ENCODE data around the gene NT5C2. TPM values are rescaled to one million over a fixed set of nuclear protein-coding genes. Genes with fewer than 3 reads are reported as not detected.

NT5C2 gene
- polyA plus RNA-seq, 1 donor (not counting 4 experiments of a cell fraction or from before 2014, with no cell fraction given), result 88.6 TPM

DNA sequence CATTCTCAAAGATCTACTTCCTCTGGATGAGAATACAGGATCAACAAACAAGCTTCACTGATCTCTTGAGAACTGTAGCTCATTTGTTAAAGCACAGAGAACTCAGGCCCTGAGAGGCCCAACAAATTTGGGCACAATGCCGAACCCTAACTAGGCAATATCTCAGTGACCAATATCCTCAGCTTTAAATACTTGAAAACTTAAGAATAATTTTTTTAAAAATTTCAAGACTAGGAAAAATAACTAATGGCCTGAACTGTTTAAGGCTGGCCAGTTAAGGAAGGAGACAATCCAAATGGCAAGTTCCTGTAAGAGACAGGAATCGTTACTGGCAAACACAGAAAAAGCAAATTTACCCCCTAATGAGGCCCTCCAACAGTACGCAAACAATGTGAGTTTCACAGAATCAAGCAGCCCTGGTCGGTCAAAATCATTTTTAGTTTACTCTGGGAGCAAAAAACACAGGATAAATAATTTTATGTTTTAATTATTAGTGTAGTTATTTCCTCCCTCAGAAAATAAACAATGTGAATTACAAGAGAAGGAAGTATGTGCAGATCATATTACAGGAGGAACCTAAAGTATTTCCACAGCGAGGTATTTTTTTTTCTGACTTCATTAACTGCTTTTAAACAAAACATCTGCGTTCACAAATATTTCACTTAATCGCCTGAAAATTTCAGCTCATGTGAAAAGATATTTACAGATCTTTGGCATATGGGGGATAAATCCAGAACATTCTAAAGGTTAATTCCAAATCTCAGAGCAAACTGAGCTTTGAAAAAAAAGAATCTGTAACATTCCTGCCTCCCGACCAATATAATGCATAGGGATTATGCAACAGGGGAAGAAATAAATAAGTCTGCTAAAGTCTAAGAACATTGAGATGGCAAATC lies 39.5 kb downstream of the NT5C2 start:
- H3K4me2 ChIP-seq (ENCODE audit: control insufficient read depth, extremely low read depth, insufficient read depth, low read depth, low read length), result no peak overlapping the region
- TF ChIP-seq, protein P1, sequence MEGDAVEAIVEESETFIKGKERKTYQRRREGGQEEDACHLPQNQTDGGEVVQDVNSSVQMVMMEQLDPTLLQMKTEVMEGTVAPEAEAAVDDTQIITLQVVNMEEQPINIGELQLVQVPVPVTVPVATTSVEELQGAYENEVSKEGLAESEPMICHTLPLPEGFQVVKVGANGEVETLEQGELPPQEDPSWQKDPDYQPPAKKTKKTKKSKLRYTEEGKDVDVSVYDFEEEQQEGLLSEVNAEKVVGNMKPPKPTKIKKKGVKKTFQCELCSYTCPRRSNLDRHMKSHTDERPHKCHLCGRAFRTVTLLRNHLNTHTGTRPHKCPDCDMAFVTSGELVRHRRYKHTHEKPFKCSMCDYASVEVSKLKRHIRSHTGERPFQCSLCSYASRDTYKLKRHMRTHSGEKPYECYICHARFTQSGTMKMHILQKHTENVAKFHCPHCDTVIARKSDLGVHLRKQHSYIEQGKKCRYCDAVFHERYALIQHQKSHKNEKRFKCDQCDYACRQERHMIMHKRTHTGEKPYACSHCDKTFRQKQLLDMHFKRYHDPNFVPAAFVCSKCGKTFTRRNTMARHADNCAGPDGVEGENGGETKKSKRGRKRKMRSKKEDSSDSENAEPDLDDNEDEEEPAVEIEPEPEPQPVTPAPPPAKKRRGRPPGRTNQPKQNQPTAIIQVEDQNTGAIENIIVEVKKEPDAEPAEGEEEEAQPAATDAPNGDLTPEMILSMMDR (optimal IDR thresholded peaks at IDR 0.05 in 1 of 3, IDR thresholded peaks at IDR 0.05 in 1 of 3, conservative IDR thresholded peaks at IDR 0.05 in 1 of 3; ENCODE audit: extremely low read depth in 1 of 3, insufficient read depth in 2 of 3, low read length in 3 of 3), result no peak
- TF ChIP-seq EZH2 (IDR thresholded peaks at IDR 0.05; ENCODE audit: low read length), result no peak
- dilution Hi-C loops (cut with MboI; ENCODE audit: extremely low pct_ligation_motif_present, low sequenced_read_pairs), result no loop called here
- no peaks in the 10 kb centered on the region for H3K9me1 ChIP-seq (ENCODE audit: control insufficient read depth, extremely low read depth, insufficient read depth, low read length)
- no peak overlapping the region for H3K9ac ChIP-seq (ENCODE audit: control insufficient read depth, extremely low read depth, insufficient read depth, low read length)
- no peak for DNase-seq (ENCODE audit: low read depth, low spot score)
- no peaks in the 10 kb centered on the region for H3K4me1 ChIP-seq (ENCODE audit: control insufficient read depth, extremely low read depth, insufficient read depth, low read length)
- no peak for FAIRE-seq
- no peak overlapping the region for H3K27ac ChIP-seq (ENCODE audit: control insufficient read depth, insufficient read depth, low read length)
- no peaks in the 10 kb centered on the region for H4K20me1 ChIP-seq (ENCODE audit: control insufficient read depth, extremely low read depth, insufficient read depth, low read length)
- no peak overlapping the region for H3K4me3 ChIP-seq (ENCODE audit: control insufficient read depth in 2 of 3, extremely low read depth in 1 of 3, insufficient read depth in 2 of 3, low read depth in 1 of 3, low read length in 3 of 3)
- H3K36me3 ChIP-seq (ENCODE audit: control insufficient read depth in 2 of 2, extremely low read depth in 1 of 2, insufficient read depth in 2 of 2, low read length in 2 of 2), result no peaks in the 10 kb centered on the region
- H2AFZ ChIP-seq (ENCODE audit: control insufficient read depth, low read length), result no peak overlapping the region
- H3K79me2 ChIP-seq (ENCODE audit: control insufficient read depth, insufficient read depth, low read length), result peaks cover 2% of the 10 kb centered on the region
- no peaks in the 10 kb centered on the region for H3K9me3 ChIP-seq (ENCODE audit: control insufficient read depth, low read depth, low read length)
- no peaks in the 10 kb centered on the region for H3K27me3 ChIP-seq (ENCODE audit: control insufficient read depth, extremely low read depth, insufficient read depth, low read length)

DNA sequence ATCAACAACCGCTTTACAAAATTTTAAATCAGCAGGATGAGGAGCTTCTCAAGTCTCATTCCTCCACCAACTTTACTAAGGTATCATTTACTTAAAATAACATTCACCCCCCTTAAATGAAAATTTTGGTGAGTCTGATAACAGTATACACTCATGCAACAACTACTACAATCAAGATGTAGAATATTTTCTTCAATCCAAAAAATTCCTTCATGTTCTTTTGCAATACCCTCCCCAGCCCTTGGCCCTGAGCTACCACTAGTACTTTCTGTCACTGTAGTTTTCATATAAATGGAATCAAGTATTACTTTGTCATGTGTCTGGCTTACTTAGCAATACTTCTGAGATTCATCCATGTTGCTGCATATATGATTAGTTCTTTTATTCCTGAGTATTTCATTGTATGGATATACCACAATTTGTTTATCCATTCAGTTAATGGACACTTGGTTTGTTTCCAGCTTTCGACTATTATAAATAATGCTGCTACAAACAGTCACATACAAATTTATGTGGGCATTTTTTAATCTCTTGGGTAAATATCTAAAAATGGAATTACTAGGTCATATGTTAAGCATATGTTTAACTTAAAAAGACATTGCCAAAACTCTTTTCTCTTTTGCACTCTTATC lies 43.0 kb downstream of the NT5C2 start:
- Histone ChIP-seq H3K36me3 (ENCODE audit: control insufficient read depth in 2 of 2, extremely low read depth in 1 of 2, insufficient read depth in 2 of 2, low read length in 2 of 2) (peaks cover 0 to 4% of the 10 kb centered on the region in 2 experiments), H3K4me1 (ENCODE audit: control insufficient read depth, extremely low read depth, insufficient read depth, low read length) (no peaks in the 10 kb centered on the region), H3K9me1 (ENCODE audit: control insufficient read depth, extremely low read depth, insufficient read depth, low read length) (no peaks in the 10 kb centered on the region), H2AFZ (ENCODE audit: control insufficient read depth, low read length) (no peak overlapping the region), H3K79me2 (ENCODE audit: control insufficient read depth, insufficient read depth, low read length) (no peaks in the 10 kb centered on the region), H3K9ac (ENCODE audit: control insufficient read depth, extremely low read depth, insufficient read depth, low read length) (no peak overlapping the region), H3K4me2 (ENCODE audit: control insufficient read depth, extremely low read depth, insufficient read depth, low read depth, low read length) (no peak overlapping the region), H4K20me1 (ENCODE audit: control insufficient read depth, extremely low read depth, insufficient read depth, low read length) (no peaks in the 10 kb centered on the region), H3K27me3 (ENCODE audit: control insufficient read depth, extremely low read depth, insufficient read depth, low read length) (no peaks in the 10 kb centered on the region), H3K27ac (ENCODE audit: control insufficient read depth, insufficient read depth, low read length) (no peak overlapping the region), H3K9me3 (ENCODE audit: control insufficient read depth, low read depth, low read length) (no peaks in the 10 kb centered on the region), H3K4me3 (ENCODE audit: control insufficient read depth in 2 of 3, extremely low read depth in 1 of 3, insufficient read depth in 2 of 3, low read depth in 1 of 3, low read length in 3 of 3) (no peak overlapping the region)
- no peak for FAIRE-seq
- dilution Hi-C loops (cut with MboI; ENCODE audit: extremely low pct_ligation_motif_present, low sequenced_read_pairs), result no loop called here
- TF ChIP-seq, protein P1 (optimal IDR thresholded peaks at IDR 0.05 in 1 of 3, IDR thresholded peaks at IDR 0.05 in 1 of 3, conservative IDR thresholded peaks at IDR 0.05 in 1 of 3; ENCODE audit: extremely low read depth in 1 of 3, insufficient read depth in 2 of 3, low read length in 3 of 3), result no peak
- TF ChIP-seq EZH2 (IDR thresholded peaks at IDR 0.05; ENCODE audit: low read length), result no peak
- DNase-seq (ENCODE audit: low read depth, low spot score), result no peak

Data from keratinocyte (primary cell).